Calu3 (cell line): Measurements from ENCODE around the gene ZP2. TPM values are rescaled to one million over a fixed set of nuclear protein-coding genes. Genes with fewer than 3 reads are reported as not detected.
A peak's percentile ranks its signal among the peaks of the same experiment; 100 is the strongest.

Experiments used
- BruUV-seq: library from RNA; stranded (reverse); fragments of 400-500 nt; replicated peaks from 2 replicates; lab custom pipeline; 2021; lab: Mats Ljungman, UMichigan
- CTCF ChIA-PET: fragments of 300-600 bp; sonication (Branson Sonifier 250); formaldehyde crosslinking; loops from one replicate; lab custom pipeline; 2022; ENCODE audit warnings: antibody characterized with exemption; lab: Charles Lee
- DNase-seq: peaks from one replicate; pipeline ENCODE4 v3.0.0; 2022
- H3K27ac Mint-ChIP-seq: one replicate; pipeline ENCODE4 v1.8.0; 2022; ENCODE audit warnings: mixed read lengths; ENCODE audit not compliant: unreplicated experiment
- H3K27me3 Mint-ChIP-seq: one replicate; pipeline ENCODE4 v1.8.0; 2022; ENCODE audit warnings: mixed read lengths; ENCODE audit not compliant: unreplicated experiment
- H3K36me3 Mint-ChIP-seq: one replicate; pipeline ENCODE4 v1.8.0; 2022; ENCODE audit warnings: mild to moderate bottlenecking, moderate library complexity, mixed read lengths; ENCODE audit not compliant: insufficient read depth, unreplicated experiment
- H3K4me1 Mint-ChIP-seq: one replicate; pipeline ENCODE4 v1.8.0; 2022; ENCODE audit warnings: mild to moderate bottlenecking, low read depth, mixed read lengths; ENCODE audit not compliant: unreplicated experiment
- H3K4me3 Mint-ChIP-seq: one replicate; pipeline ENCODE4 v1.8.0; 2022; ENCODE audit warnings: mild to moderate bottlenecking, low read depth, moderate library complexity, mixed read lengths; ENCODE audit not compliant: unreplicated experiment
- H3K9me3 Mint-ChIP-seq: one replicate; pipeline ENCODE4 v1.8.0; 2022; ENCODE audit warnings: low read depth, mixed read lengths; ENCODE audit not compliant: unreplicated experiment
- intact Hi-C: fragments of 100-400 bp; cut with micrococcal nuclease; formaldehyde crosslinking; loops from one replicate; pipeline ENCODE4 v1.10.0; 2022; ENCODE audit not compliant: unreplicated experiment
- total RNA-seq: library from RNA; stranded (reverse); gene quantifications from 2 replicates; pipeline ENCODE4 v1.2.3, GENCODE V29; 2022
- TF ChIP-seq, protein P1 (sequence below): fragments of 200-600 bp; IDR thresholded peaks from one replicate; pipeline ENCODE4 v1.8.0; 2022; ENCODE audit warnings: antibody characterized with exemption; ENCODE audit not compliant: unreplicated experiment

The ZP2 gene
- total RNA-seq, 1 experiment from 2014 or later: not detected

- no peaks in the 10 kb centered on the region for H3K27me3 Mint-ChIP-seq
- H3K27ac Mint-ChIP-seq: no peak overlapping the region
- no peaks in the 10 kb centered on the region for H3K9me3 Mint-ChIP-seq
- intact Hi-C loops: no loop called here
- no peak for DNase-seq
- H3K4me1 Mint-ChIP-seq: peaks cover 38% of the 10 kb centered on the region
- H3K36me3 Mint-ChIP-seq: peaks cover 48% of the 10 kb centered on the region
- CTCF ChIA-PET: no interaction called here
- no peak overlapping the region for H3K4me3 Mint-ChIP-seq
- no TSS peak for BruUV-seq
- TF ChIP-seq, protein P1, sequence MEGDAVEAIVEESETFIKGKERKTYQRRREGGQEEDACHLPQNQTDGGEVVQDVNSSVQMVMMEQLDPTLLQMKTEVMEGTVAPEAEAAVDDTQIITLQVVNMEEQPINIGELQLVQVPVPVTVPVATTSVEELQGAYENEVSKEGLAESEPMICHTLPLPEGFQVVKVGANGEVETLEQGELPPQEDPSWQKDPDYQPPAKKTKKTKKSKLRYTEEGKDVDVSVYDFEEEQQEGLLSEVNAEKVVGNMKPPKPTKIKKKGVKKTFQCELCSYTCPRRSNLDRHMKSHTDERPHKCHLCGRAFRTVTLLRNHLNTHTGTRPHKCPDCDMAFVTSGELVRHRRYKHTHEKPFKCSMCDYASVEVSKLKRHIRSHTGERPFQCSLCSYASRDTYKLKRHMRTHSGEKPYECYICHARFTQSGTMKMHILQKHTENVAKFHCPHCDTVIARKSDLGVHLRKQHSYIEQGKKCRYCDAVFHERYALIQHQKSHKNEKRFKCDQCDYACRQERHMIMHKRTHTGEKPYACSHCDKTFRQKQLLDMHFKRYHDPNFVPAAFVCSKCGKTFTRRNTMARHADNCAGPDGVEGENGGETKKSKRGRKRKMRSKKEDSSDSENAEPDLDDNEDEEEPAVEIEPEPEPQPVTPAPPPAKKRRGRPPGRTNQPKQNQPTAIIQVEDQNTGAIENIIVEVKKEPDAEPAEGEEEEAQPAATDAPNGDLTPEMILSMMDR: no peak
Observed at GRCh38 chr16:21164521-21165168, 46.7 kb downstream of the ZP2 start.

GRCh38 chr16:21163576-21163975, 47.8 kb downstream of the ZP2 start:
- DNase-seq: no peak

GRCh38 chr16:21162661-21163151, 48.7 kb downstream of the ZP2 start:
- Mint-ChIP-seq H3K36me3 (peaks cover 58% of the 10 kb centered on the region), H3K4me3 (peak overlapping the region; percentile 61), H3K27me3 (no peaks in the 10 kb centered on the region), H3K9me3 (no peaks in the 10 kb centered on the region), H3K4me1 (peaks cover 41% of the 10 kb centered on the region), H3K27ac (peak overlapping the region; percentile 53)
- CTCF ChIA-PET: interaction anchor here (0.5 to 1.6 kb wide), 11 partner anchors 9 to 356 kb away, joined by 3 to 19 read pairs (median 3); partner anchors contain the start of genes CRYM, ERI2 and REXO5
- no peak for DNase-seq
- intact Hi-C loops: no loop called here
- no TSS peak for BruUV-seq
- TF ChIP-seq, protein P1: no peak

More at GRCh38 chr16:21163576-21163975, 47.8 kb downstream of the ZP2 start:
- TF ChIP-seq, protein P1: no peak
- H3K36me3 Mint-ChIP-seq: peaks cover 52% of the 10 kb centered on the region
- H3K9me3 Mint-ChIP-seq: no peaks in the 10 kb centered on the region
- CTCF ChIA-PET: interaction anchor here (0.5 to 1.6 kb wide), 9 partner anchors 8 to 357 kb away, joined by 3 to 19 read pairs (median 3); partner anchors contain the start of genes ERI2 and REXO5
- H3K27ac Mint-ChIP-seq: peak overlapping the region; percentile 53
- H3K4me1 Mint-ChIP-seq: peaks cover 41% of the 10 kb centered on the region
- H3K4me3 Mint-ChIP-seq: no peak overlapping the region
- no peaks in the 10 kb centered on the region for H3K27me3 Mint-ChIP-seq
- intact Hi-C loops: no loop called here
- no TSS peak for BruUV-seq

DNA sequence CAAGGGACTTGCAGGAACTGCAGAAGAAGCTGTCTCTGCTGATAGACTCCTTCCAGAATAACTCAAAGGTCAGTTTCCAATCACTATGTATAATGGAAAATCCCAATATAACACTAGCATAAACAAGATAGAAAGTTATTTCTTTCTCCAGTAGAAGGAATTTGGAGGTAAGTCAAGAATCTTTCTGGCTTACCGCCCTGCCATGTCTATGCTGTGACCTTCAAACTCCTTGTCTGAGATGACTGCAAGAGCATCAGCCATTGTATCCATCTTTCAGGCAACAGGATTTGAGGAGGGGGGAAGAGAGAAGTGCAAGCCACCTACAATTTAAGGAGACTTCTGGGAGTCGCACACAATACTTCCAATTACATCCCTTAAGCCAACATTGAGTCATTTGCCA, 50.2 kb downstream of the ZP2 start:
- Mint-ChIP-seq H3K4me1 (peaks cover 42% of the 10 kb centered on the region), H3K27me3 (no peaks in the 10 kb centered on the region), H3K9me3 (no peaks in the 10 kb centered on the region), H3K36me3 (peaks cover 58% of the 10 kb centered on the region), H3K27ac (no peak overlapping the region), H3K4me3 (no peak overlapping the region)
- TF ChIP-seq, protein P1: no peak
- CTCF ChIA-PET: interaction anchor here (6.3 kb wide), 1 partner anchor 140 kb away, joined by 83 read pairs; no protein-coding TSS in a partner anchor
- BruUV-seq: no TSS peak
- no peak for DNase-seq
- intact Hi-C loops: no loop called here
